ENCODE data around the gene SYNJ2.
A peak's percentile ranks its signal among the peaks of the same experiment; 100 is the strongest.
"Not testable (repeated sequence)": the region's sequence is repeated elsewhere in the genome, so short reads cannot be mapped to it uniquely, and the experiment has no call there.

Gene SYNJ2

DNA sequence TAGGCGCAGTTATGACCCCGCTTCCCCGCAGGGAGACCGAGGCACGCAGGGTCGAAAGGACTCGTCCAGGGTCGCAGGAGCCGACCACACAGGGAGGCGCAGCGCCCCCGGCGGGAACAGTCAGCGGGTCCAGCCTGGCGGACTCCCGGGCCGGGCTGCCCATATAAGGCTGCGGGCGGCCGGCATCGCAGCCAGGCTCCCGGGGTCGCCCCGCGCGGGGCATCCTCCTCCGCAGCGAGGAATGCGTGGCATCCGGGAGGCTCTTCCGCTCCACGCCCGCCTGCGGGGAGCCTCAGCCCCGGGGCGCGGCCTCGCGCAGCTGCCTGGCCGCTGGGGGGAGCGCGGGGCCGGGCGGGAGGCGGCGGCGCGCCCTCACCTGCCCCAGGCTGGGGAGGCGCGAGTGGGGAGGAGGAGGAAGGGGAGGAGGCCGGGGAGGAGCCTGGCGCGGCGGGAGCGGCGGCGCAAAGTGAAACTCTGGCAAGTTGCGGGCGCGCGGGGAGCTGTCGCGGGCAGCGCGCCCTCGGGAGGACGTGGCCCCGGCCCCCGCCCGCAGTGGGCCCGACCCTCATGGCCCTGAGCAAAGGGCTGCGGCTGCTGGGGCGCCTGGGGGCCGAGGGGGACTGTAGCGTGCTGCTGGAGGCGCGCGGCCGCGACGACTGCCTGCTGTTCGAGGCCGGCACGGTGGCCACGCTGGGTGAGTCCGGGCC lies at the start of gene SYNJ2:
SYNJ2 (plus strand) TSS at position 469 of the 707 bp plus-strand sequence; CDS start at position 568, 99 bp downstream.
- DNase-seq, result peak; percentile 81

DNA sequence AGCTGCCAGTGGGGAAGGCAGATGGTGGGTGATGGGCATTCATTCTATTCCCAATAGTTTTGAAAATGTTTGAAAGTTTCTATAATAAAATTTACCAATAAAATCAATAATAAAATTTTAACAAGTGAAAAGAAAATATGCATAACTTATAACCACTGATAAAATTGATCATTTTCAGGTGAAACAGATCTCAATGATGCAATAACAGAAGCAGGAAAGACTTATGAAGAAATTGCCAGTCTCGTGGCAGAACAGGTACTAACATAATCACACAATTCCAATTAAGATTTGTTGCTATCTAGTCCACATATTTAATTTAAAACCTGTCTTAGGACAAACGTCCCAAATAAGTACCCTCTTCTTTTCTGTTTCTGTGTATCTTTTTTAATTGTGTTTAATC lies 45.9 kb upstream of the SYNJ2 start:
- DNase-seq, result no peak

- DNase-seq, result no peak
These were observed 44.3 kb upstream of the SYNJ2 start for GRCh38 chr6:157937318-157937717.

- DNase-seq, result no peak
These were observed 43.7 kb upstream of the SYNJ2 start for GRCh38 chr6:157937916-157938315.

DNA sequence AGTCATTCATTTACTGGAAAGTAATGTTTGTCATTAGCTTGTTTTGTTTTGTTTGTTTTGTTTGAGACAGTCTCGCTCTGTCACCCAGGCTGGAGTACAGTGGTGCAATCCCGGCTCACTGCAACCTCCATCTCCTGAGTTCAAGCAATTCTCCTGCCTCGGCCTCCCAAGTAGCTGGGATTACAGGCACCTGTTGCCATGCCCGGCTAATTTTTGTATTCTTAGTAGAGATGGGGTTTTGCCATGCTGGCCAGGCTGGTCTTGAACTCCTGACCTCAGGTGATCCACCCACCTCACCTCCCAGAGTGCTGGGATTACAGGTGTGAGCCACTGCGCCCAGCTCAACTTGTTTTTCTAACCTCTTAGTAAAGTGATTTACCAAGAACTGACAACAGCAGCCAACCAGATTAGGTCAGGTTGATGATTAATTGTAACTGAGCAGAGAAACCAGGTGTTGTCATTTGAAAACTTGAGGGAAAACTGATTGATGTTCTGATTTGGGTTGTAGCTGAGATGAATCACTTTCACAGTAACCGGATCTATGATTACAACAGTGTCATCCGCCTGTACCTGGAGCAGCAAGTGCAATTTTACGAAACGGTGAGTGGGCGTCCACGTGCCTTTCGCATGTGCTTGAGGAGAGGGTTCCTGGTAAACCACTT lies 41.2 kb upstream of the SYNJ2 start:
- not testable (repeated sequence) for DNase-seq

DNA sequence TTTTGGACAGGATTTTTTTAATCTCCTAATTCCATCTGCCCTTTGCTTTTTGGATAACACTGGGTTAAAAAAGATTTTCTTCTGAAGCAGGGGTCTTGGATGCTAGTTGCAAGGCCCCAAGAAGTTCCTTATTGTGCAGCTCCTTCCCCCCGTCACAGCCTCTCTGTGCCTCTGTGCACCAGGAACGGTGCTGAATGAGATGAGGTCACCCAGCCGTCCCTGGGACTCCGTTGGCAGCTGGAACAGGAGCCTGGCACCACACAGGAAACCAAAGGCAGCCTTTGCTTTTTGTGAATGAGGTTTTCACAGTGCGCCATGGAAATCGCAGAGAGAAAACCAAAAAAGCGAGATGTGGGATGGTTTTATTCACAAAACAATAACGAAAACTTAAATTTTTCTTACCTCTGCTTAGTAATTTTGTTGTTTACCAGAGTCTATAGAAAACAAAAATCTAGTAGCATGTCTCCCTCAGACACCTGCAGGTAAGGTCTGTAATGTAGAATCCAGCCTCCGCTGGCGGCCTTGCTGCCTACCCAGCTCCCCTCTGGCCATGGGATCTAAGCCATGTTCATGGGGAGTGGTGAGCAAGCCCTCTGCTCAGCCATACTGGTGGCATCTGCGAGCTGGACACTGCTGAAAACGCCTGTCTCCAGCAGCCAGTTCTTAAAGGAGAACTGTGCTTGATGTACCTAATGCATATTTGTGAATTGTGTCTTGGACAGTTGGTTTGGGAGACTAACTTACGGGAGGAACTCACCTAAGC lies 40.4 kb upstream of the SYNJ2 start:
- no peak for DNase-seq

- no peak for DNase-seq
These were observed 39.3 kb upstream of the SYNJ2 start for GRCh38 chr6:157942351-157942750.

DNA sequence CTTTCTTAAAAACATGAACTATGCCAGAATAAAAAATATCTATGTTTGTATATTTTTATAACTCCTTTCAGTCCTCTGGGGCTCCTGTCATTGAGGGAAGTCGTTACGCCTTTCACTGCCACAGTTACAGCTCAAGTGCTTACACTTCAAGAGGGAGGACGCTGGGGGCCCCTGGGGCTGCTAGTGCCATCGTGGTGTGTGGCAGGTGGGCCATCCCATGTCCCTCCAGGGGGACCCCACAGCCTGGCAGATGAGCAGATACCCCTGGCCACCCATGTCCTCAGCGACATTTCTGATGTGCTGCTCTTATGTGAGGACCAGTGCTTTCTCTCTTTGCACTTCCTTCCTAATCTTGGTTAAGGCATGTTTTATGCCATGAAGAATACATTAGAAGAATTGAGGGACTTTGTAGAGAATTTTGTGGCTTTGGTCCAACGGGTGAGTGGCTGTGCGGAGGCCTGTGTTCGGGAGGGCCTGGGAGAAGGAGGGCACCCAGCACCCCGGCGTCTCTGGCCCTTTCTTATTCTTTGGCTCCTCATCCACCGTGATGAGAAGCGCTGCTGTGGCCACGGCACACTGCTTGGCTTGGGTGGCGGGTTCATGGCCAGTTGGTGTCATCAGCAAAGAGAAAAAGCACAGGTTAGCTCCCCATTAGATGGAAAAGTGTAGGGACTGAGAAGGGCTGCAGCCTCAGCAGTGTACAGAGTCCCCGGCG lies 38.3 kb upstream of the SYNJ2 start:
- no peak for DNase-seq

DNA sequence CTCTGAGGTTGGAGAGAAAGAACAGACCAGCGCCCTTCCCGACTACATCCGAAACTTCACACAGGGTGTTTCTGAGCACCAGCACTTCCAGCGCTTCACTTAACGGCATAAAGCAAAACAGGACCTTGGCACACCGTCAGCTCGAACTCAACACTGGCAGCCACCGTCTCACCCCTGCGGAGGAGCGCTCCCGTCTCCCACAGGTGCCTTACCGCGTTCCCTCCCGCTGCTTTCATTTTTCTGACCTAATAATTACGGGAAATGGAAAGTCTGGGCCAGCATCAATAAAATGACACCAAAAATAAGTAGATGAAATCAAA lies 37.7 kb upstream of the SYNJ2 start:
- DNase-seq, result no peak

GRCh38 chr6:157944983-157945931 lies 36.4 kb upstream of the SYNJ2 start:
- DNase-seq, result no peak

GRCh38 chr6:157946053-157946617 lies 35.5 kb upstream of the SYNJ2 start:
- no peak for DNase-seq

- DNase-seq, result no peak
These were observed 34.7 kb upstream of the SYNJ2 start for GRCh38 chr6:157946865-157947532.

DNA sequence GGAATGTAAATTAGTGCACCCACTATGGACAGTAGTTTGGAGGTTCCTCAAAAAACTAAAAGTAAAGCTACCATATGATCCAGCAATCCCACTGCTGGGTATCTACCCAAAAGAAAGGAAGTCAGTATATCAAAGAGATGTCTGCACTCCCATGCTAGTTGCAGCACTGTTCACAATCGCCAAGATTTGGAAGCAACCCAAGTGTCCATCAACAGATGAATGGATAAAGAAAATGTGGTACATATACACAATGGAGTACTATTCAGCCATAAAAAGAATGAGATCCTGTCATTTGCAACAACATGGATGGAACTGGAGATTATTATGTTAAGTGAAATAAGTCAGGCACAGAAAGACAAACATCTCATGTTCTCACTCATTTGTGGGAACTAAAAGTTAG lies 30.8 kb upstream of the SYNJ2 start:
- not testable (repeated sequence) for DNase-seq

GRCh38 chr6:157951828-157952227 lies 29.8 kb upstream of the SYNJ2 start:
- no peak for DNase-seq

DNA sequence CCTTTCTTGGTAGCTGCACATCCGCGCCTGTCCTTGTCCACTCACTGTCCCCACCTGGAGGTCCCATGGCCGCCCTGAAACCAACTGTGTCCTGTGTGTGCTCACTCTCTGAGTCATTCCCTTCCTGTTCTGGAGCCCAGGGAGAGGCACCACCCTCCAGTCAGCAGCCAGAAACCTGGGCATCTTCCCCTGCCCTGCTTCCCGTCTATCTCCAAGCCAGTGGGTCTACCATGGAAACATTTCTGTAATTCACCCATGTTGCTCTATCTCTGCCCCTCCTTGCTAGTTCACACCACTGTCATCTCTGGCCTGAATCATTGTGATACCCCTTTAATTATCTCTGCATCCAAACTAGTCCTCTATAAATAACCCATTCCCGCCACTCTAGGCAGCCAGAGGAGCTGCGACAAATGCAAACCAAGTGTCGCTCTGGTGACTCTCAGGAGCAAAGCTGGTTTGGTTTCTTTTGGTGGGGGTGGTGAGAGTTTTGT lies 28.8 kb upstream of the SYNJ2 start:
- DNase-seq, result no peak

GRCh38 chr6:157953580-157954091 lies 28.0 kb upstream of the SYNJ2 start:
- DNase-seq, result no peak

DNA sequence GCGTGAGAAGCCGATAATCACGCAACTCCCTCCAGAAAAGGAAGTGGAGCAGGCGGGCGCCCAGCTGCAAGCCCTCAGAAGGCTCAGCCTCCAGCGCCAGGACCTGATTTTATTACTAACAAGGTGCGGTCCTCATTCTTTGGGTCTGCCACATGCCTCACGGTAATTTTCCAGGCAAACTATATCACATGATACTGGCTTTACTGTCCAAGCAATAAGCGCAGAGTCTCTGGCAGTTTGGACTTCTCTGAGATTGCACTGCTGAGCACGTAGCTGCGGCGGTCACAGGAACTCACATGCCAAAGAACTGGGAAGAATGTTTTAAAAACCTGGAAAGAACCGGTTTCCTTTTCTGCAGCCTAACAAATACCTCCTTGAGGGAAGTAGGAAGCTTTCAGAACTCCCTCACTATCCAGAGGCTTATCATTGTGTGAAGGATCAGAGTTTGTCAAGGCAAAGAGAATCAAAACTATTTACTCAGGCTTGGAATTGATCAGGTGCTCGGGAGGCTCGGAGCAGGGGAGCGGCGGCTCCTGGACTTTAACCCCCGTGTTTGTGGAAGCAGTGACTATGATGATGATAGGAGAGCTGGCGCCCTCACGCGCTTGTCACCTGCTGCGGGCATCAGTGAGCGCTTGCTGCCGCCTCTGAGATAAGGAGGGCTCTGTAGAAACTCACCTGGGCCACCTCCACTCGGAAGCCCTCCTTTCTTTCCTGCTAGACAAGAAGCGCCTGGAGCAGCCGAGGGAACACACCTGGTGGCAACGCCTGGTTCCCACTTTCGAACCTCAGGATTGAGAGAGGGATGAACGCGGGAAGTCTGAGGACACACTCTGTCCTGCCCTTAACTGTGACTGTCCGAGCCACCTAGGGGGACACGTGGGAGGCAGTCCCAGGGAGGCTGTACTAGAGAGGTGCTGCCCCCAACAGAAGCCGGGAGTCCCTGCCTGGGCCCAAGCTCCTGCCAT lies 27.2 kb upstream of the SYNJ2 start:
- no peak for DNase-seq

GRCh38 chr6:157955675-157956074 lies 26.0 kb upstream of the SYNJ2 start:
- DNase-seq, result no peak

DNA sequence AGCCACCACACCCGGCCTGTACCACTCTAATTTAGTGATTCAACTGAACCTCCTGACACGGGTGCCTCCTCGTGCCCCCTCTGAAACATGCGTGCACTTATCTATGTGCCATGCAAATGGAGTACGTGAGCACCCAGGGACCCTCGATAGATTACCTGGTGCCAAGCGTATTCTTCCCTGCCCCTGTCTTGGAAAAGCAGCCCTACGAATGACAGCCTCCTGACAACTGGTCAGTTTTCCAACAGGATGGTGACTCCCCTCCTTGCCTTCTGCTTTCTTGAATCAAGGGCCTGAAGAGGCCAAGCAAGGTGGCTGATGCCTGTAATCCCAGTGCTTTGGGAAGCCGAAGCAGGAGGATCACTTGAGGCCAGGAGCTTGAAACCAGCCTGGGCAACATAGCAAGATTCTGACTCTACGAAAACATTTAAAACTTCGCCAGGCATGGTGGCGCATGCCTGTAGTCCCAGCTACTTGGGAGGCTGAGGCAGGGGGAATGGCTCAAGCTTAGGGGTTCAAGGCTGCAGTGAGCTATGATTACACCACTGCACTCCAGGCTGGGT lies 25.4 kb upstream of the SYNJ2 start:
- no peak for DNase-seq

Data from CD4-positive, alpha-beta T cell treated with Interleukin-4 for 4 hours (primary cell).